Type B pancreatic cell (in vitro differentiated cells): ENCODE data around the gene ESYT1. TPM values are rescaled to one million over a fixed set of nuclear protein-coding genes. Genes with fewer than 3 reads are reported as not detected.

ENCODE experiments used
- DNase-seq: peaks from one replicate; pipeline ENCODE4 v3.0.0; 2021; ENCODE audit warnings: mixed read lengths; ENCODE audit not compliant: unreplicated experiment; ENCODE audit errors: extremely low spot score
- H3K27ac Mint-ChIP-seq: 2 replicates; pipeline ENCODE4 v1.8.0; 2021; ENCODE audit warnings: mild to moderate bottlenecking, mixed read lengths
- H3K27me3 Mint-ChIP-seq: 2 replicates; pipeline ENCODE4 v1.8.0; 2021; ENCODE audit warnings: mixed read lengths
- H3K36me3 Mint-ChIP-seq: 2 replicates; pipeline ENCODE4 v1.8.0; 2021; ENCODE audit warnings: mixed read lengths
- H3K4me1 Mint-ChIP-seq: one replicate; pipeline ENCODE4 v1.8.0; 2021; ENCODE audit warnings: mixed read lengths; ENCODE audit not compliant: unreplicated experiment
- H3K4me3 Mint-ChIP-seq: 2 replicates; pipeline ENCODE4 v1.8.0; 2021; ENCODE audit warnings: mild to moderate bottlenecking, mixed read lengths
- H3K9me3 Mint-ChIP-seq: 2 replicates; pipeline ENCODE4 v1.8.0; 2021; ENCODE audit warnings: mixed read lengths
- CTCF ChIP-seq: fragments of 200-600 bp; sonication (generic); conservative IDR thresholded peaks from 2 replicates; pipeline ENCODE4 v1.5.0; 2021; ENCODE audit warnings: antibody characterized with exemption, mild to moderate bottlenecking
- total RNA-seq: library from RNA; stranded (reverse); gene quantifications from 2 replicates; pipeline ENCODE4 v1.2.1, GENCODE V29; 2021; ENCODE audit warnings: low replicate concordance

Gene ESYT1
- total RNA-seq, 1 donor from 2014 or later = 96.3 TPM

GRCh38 chr12:56158926-56159461 is 30.9 kb downstream of the ESYT1 start:
- Mint-ChIP-seq H3K4me3 (peak overlapping the region; percentile 100), H3K9me3 (no peaks in the 10 kb centered on the region), H3K27ac (peak overlapping the region; percentile 100), H3K27me3 (peaks cover 3% of the 10 kb centered on the region), H3K4me1 (peaks cover 48% of the 10 kb centered on the region), H3K36me3 (peaks cover 48% of the 10 kb centered on the region)
- no peak for DNase-seq
- TF ChIP-seq CTCF = no peak

GRCh38 chr12:56159482-56160192 is 31.6 kb downstream of the ESYT1 start:
- DNase-seq = no peak
- peaks cover 3% of the 10 kb centered on the region for H3K27me3 Mint-ChIP-seq
- peak overlapping the region; percentile 100 for H3K27ac Mint-ChIP-seq
- no peaks in the 10 kb centered on the region for H3K9me3 Mint-ChIP-seq
- peaks cover 54% of the 10 kb centered on the region for H3K36me3 Mint-ChIP-seq
- TF ChIP-seq CTCF = no peak
- H3K4me3 Mint-ChIP-seq = peak overlapping the region; percentile 100
- peaks cover 48% of the 10 kb centered on the region for H3K4me1 Mint-ChIP-seq

- H3K27me3 Mint-ChIP-seq = peaks cover 3% of the 10 kb centered on the region
- H3K36me3 Mint-ChIP-seq = peaks cover 51% of the 10 kb centered on the region
- peak overlapping the region; percentile 100 for H3K27ac Mint-ChIP-seq
- peaks cover 46% of the 10 kb centered on the region for H3K4me1 Mint-ChIP-seq
- no peak for DNase-seq
- H3K9me3 Mint-ChIP-seq = no peaks in the 10 kb centered on the region
- peak overlapping the region; percentile 100 for H3K4me3 Mint-ChIP-seq
- TF ChIP-seq CTCF = no peak
Measured at GRCh38 chr12:56160193-56160763, 32.2 kb downstream of the ESYT1 start.

- peaks cover 55% of the 10 kb centered on the region for H3K36me3 Mint-ChIP-seq
- peaks cover 3% of the 10 kb centered on the region for H3K27me3 Mint-ChIP-seq
- peak overlapping the region; percentile 100 for H3K27ac Mint-ChIP-seq
- no peak for DNase-seq
- peaks cover 45% of the 10 kb centered on the region for H3K4me1 Mint-ChIP-seq
- H3K9me3 Mint-ChIP-seq = no peaks in the 10 kb centered on the region
- no peak for TF ChIP-seq CTCF
- H3K4me3 Mint-ChIP-seq = peak overlapping the region; percentile 100
Measured at GRCh38 chr12:56160894-56161689, 33.0 kb downstream of the ESYT1 start.

GRCh38 chr12:56161690-56162351 is 33.8 kb downstream of the ESYT1 start:
- H3K27me3 Mint-ChIP-seq = peaks cover 3% of the 10 kb centered on the region
- peaks cover 55% of the 10 kb centered on the region for H3K36me3 Mint-ChIP-seq
- peaks cover 45% of the 10 kb centered on the region for H3K4me1 Mint-ChIP-seq
- H3K27ac Mint-ChIP-seq = peak overlapping the region; percentile 100
- TF ChIP-seq CTCF = no peak
- no peak for DNase-seq
- no peaks in the 10 kb centered on the region for H3K9me3 Mint-ChIP-seq
- H3K4me3 Mint-ChIP-seq = peak overlapping the region; percentile 100
